ENCODE data around the gene TBCD.

Gene TBCD

GRCh38 chr17:82918508-82918907, 166.6 kb downstream of the TBCD start:
- no peak for DNase-seq (ENCODE audit: extremely low read depth in 1 of 2, low read depth in 1 of 2)

- DNase-seq (ENCODE audit: extremely low read depth in 1 of 2, low read depth in 1 of 2) = no peak
Observed at GRCh38 chr17:82920150-82920549, 168.3 kb downstream of the TBCD start.

- no peak for DNase-seq (ENCODE audit: extremely low read depth in 1 of 2, low read depth in 1 of 2)
Observed at GRCh38 chr17:82920715-82921114, 168.8 kb downstream of the TBCD start.

- no peak for DNase-seq (ENCODE audit: extremely low read depth in 1 of 2, low read depth in 1 of 2)
Observed at GRCh38 chr17:82921426-82921825, 169.6 kb downstream of the TBCD start.

- no peak for DNase-seq (ENCODE audit: extremely low read depth in 1 of 2, low read depth in 1 of 2)
Observed at GRCh38 chr17:82922646-82923045, 170.8 kb downstream of the TBCD start.

- no peak for DNase-seq (ENCODE audit: extremely low read depth in 1 of 2, low read depth in 1 of 2)
Observed at GRCh38 chr17:82923366-82924113, 171.7 kb downstream of the TBCD start.

GRCh38 chr17:82924214-82924613, 172.3 kb downstream of the TBCD start:
- DNase-seq (ENCODE audit: extremely low read depth in 1 of 2, low read depth in 1 of 2) = no peak

- DNase-seq (ENCODE audit: extremely low read depth in 1 of 2, low read depth in 1 of 2) = no peak
Observed at GRCh38 chr17:82924812-82925211, 172.9 kb downstream of the TBCD start.

- no peak for DNase-seq (ENCODE audit: extremely low read depth in 1 of 2, low read depth in 1 of 2)
Observed at GRCh38 chr17:82925336-82925735, 173.5 kb downstream of the TBCD start.

- no peak for DNase-seq (ENCODE audit: extremely low read depth in 1 of 2, low read depth in 1 of 2)
Observed at GRCh38 chr17:82926081-82926480, 174.2 kb downstream of the TBCD start.

GRCh38 chr17:82926716-82927115, 174.9 kb downstream of the TBCD start:
- DNase-seq (ENCODE audit: extremely low read depth in 1 of 2, low read depth in 1 of 2) = no peak

GRCh38 chr17:82927311-82927660, 175.4 kb downstream of the TBCD start:
- DNase-seq (ENCODE audit: extremely low read depth in 1 of 2, low read depth in 1 of 2) = no peak

GRCh38 chr17:82927661-82928601, 176.1 kb downstream of the TBCD start:
- DNase-seq (ENCODE audit: extremely low read depth in 1 of 2, low read depth in 1 of 2) = no peak

GRCh38 chr17:82929011-82929622, 177.3 kb downstream of the TBCD start:
- DNase-seq (ENCODE audit: extremely low read depth in 1 of 2, low read depth in 1 of 2) = no peak

- DNase-seq (ENCODE audit: extremely low read depth in 1 of 2, low read depth in 1 of 2) = no peak
Observed at GRCh38 chr17:82929676-82930042, 177.8 kb downstream of the TBCD start.

- no peak for DNase-seq (ENCODE audit: extremely low read depth in 1 of 2, low read depth in 1 of 2)
Observed at GRCh38 chr17:82930043-82930923, 178.4 kb downstream of the TBCD start.

- DNase-seq (ENCODE audit: extremely low read depth in 1 of 2, low read depth in 1 of 2) = no peak
Observed at GRCh38 chr17:82930924-82931698, 179.2 kb downstream of the TBCD start.

GRCh38 chr17:82931699-82932517, 180.0 kb downstream of the TBCD start:
- no peak for DNase-seq (ENCODE audit: extremely low read depth in 1 of 2, low read depth in 1 of 2)
